Lower leg skin (tissue), 3 donors: ENCODE data around the gene DNAH14.

Experiments
- POLR2A ChIP-seq, 2 donors: fragments of 450-650 bp; IDR thresholded peaks; one replicate each; pipeline ENCODE4 v1.6.1; 2016 to 2017; ENCODE audit warnings: antibody characterized with exemption in 2 of 2, mild to moderate bottlenecking in 1 of 2, moderate library complexity in 1 of 2
- TF ChIP-seq, protein P1 (sequence below), 3 donors: fragments of 450-650 bp; IDR thresholded peaks; one replicate each; pipeline ENCODE4 v1.5.1; 2016; ENCODE audit warnings: antibody characterized with exemption in 3 of 3, mild to moderate bottlenecking in 3 of 3, moderate library complexity in 2 of 3

DNA sequence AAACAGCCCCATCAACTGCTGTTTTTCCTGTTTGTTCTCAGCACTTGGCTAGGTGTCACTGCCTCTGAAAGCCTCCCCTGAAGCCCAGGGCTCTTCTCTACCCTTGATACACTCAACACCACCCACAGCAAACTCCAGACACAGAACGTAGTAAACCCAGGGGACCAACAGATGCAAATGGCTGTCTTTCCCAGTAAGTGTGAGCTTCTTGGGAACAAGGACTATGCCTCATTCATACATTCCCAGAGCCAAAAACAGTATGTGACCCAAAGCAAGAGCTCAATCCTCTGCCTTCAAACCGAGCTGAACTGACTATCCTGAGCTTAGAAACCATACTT, 494.0 kb downstream of the DNAH14 start:
- no peak for TF ChIP-seq POLR2A (IDR thresholded peaks at IDR 0.05)
- TF ChIP-seq, protein P1, sequence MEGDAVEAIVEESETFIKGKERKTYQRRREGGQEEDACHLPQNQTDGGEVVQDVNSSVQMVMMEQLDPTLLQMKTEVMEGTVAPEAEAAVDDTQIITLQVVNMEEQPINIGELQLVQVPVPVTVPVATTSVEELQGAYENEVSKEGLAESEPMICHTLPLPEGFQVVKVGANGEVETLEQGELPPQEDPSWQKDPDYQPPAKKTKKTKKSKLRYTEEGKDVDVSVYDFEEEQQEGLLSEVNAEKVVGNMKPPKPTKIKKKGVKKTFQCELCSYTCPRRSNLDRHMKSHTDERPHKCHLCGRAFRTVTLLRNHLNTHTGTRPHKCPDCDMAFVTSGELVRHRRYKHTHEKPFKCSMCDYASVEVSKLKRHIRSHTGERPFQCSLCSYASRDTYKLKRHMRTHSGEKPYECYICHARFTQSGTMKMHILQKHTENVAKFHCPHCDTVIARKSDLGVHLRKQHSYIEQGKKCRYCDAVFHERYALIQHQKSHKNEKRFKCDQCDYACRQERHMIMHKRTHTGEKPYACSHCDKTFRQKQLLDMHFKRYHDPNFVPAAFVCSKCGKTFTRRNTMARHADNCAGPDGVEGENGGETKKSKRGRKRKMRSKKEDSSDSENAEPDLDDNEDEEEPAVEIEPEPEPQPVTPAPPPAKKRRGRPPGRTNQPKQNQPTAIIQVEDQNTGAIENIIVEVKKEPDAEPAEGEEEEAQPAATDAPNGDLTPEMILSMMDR (IDR thresholded peaks at IDR 0.05): no peak
